SK-N-SH treated with all-trans-retinoic acid at 6 μM for 48 hours (cell line): Measurements from ENCODE around the gene TMTC2.
"Not testable (repeated sequence)": the region's sequence is repeated elsewhere in the genome, so short reads cannot be mapped to it uniquely, and the experiment has no call there.

Experiments
- BACH2 ChIP-seq: fragments of 250-450 bp; sonication (Bioruptor Pico); IDR thresholded peaks from 2 replicates; pipeline ENCODE4 v1.9.0; 2021; ENCODE audit warnings: mild to moderate bottlenecking, borderline replicate concordance
- CREB5 ChIP-seq: fragments of 250-450 bp; sonication (Bioruptor Pico); IDR thresholded peaks from 2 replicates; pipeline ENCODE4 v1.5.1; 2020; ENCODE audit warnings: low read depth, mild to moderate bottlenecking, moderate library complexity
- CSDC2 ChIP-seq: fragments of 250-450 bp; sonication (Bioruptor Pico); IDR thresholded peaks from 2 replicates; pipeline ENCODE4 v1.5.0; 2020; ENCODE audit warnings: mild to moderate bottlenecking, moderate library complexity
- GLIS3 ChIP-seq: fragments of 250-450 bp; sonication (Bioruptor Pico); IDR thresholded peaks from 2 replicates; pipeline ENCODE4 v1.5.0; 2020; ENCODE audit warnings: mild to moderate bottlenecking, moderate library complexity
- PATZ1 ChIP-seq: fragments of 250-450 bp; sonication (Bioruptor Pico); IDR thresholded peaks from 2 replicates; pipeline ENCODE4 v1.8.0; 2020; ENCODE audit warnings: mild to moderate bottlenecking, moderate library complexity, borderline replicate concordance
- SNAI2 ChIP-seq: fragments of 250-450 bp; sonication (Bioruptor Pico); IDR thresholded peaks from 2 replicates; pipeline ENCODE4 v1.5.0; 2020; ENCODE audit warnings: mild to moderate bottlenecking, moderate library complexity
- TCF4 ChIP-seq: fragments of 250-450 bp; sonication (Bioruptor Pico); IDR thresholded peaks from 2 replicates; pipeline ENCODE4 v1.8.0; 2021; ENCODE audit warnings: mild to moderate bottlenecking, moderate library complexity, borderline replicate concordance
- TSHZ2 ChIP-seq: fragments of 250-450 bp; sonication (Bioruptor Pico); IDR thresholded peaks from 2 replicates; pipeline ENCODE4 v1.5.0; 2020; ENCODE audit warnings: mild to moderate bottlenecking, moderate library complexity
- ZFP30 ChIP-seq: fragments of 450-650 bp; formaldehyde crosslinking; IDR thresholded peaks from 2 replicates; pipeline ENCODE4 v1.5.0; 2022; ENCODE audit warnings: mild to moderate bottlenecking, moderate library complexity
- ZNF565 ChIP-seq: fragments of 450-650 bp; formaldehyde crosslinking; conservative IDR thresholded peaks from 2 replicates; pipeline ENCODE4 v1.5.0; 2020; ENCODE audit warnings: low read depth, mild to moderate bottlenecking, moderate library complexity
- ZNF70 ChIP-seq: fragments of 450-650 bp; formaldehyde crosslinking; IDR thresholded peaks from 2 replicates; pipeline ENCODE4 v1.5.0; 2020; ENCODE audit warnings: mild to moderate bottlenecking, moderate library complexity
- ZNF8 ChIP-seq: fragments of 450-650 bp; formaldehyde crosslinking; IDR thresholded peaks from 2 replicates; pipeline ENCODE4 v1.5.0; 2020; ENCODE audit warnings: mild to moderate bottlenecking, moderate library complexity

- not testable (repeated sequence) for TF ChIP-seq SNAI2 (CRISPR knock-in tag); PATZ1 (CRISPR knock-in tag); BACH2; ZFP30; ZNF565 (CRISPR knock-in tag); TSHZ2; ZNF70; CREB5; GLIS3 (CRISPR knock-in tag); CSDC2 (CRISPR knock-in tag); TCF4 (CRISPR knock-in tag); ZNF8 (CRISPR knock-in tag)
Observed at GRCh38 chr12:83117926-83118325, 431.2 kb downstream of the TMTC2 start.
